ENCODE results near the gene STIMATE. TPM values are rescaled to one million over a fixed set of nuclear protein-coding genes. Genes with fewer than 3 reads are reported as not detected.

The STIMATE gene
- total RNA-seq, 2 experiments from 2014 or later, result 18.1 to 19.0 TPM

- Histone ChIP-seq H3K79me2 (ENCODE audit: insufficient read depth, low read depth, low read length) (no peaks in the 10 kb centered on the region), H3K4me1 (ENCODE audit: insufficient read depth, low read length, poor library complexity, severe bottlenecking) (no peaks in the 10 kb centered on the region), H3K36me3 (ENCODE audit: insufficient read depth, low read length) (no peaks in the 10 kb centered on the region), H3K9me2 (ENCODE audit: insufficient read depth, low read length) (no peaks in the 10 kb centered on the region), H3K4me3 (ENCODE audit: low read depth, low read length, poor library complexity, severe bottlenecking) (no peak overlapping the region), H3K9me3 (ENCODE audit: low read length) (no peaks in the 10 kb centered on the region), H4K20me1 (ENCODE audit: insufficient read depth, low read length) (no peaks in the 10 kb centered on the region), H2AFZ (ENCODE audit: low read length) (no peak overlapping the region), H3K4me2 (ENCODE audit: low read length) (no peak overlapping the region), H3K27ac (ENCODE audit: low read depth, low read length, poor library complexity, severe bottlenecking) (no peak overlapping the region)
- CTCF ChIA-PET (ENCODE audit: unreplicated experiment), result no interaction called here
- POLR2A ChIA-PET, result interaction anchor here (0.6 kb wide), 1 partner anchor 185 kb away, joined by 5 read pairs; no protein-coding TSS in a partner anchor
- TF ChIP-seq CTCF (conservative IDR thresholded peaks at IDR 0.05; ENCODE audit: low read length), result no peak
- TF ChIP-seq EZH2phosphoT487 (IDR thresholded peaks at IDR 0.05; ENCODE audit: borderline replicate concordance, low read depth, low read length), result no peak
- DNase-seq (ENCODE audit: low spot score), result no peak
- no TSS peak for BruUV-seq (replicated peaks)
- intact Hi-C loops (cut with micrococcal nuclease; ENCODE audit: unreplicated experiment), result no loop called here
Measured at GRCh38 chr3:52789746-52790040, 107.7 kb downstream of the STIMATE start.

GRCh38 chr3:52788890-52789745, 108.2 kb downstream of the STIMATE start:
- Histone ChIP-seq H3K9me3 (ENCODE audit: low read length) (no peaks in the 10 kb centered on the region), H2AFZ (ENCODE audit: low read length) (no peak overlapping the region), H3K36me3 (ENCODE audit: insufficient read depth, low read length) (no peaks in the 10 kb centered on the region), H3K4me2 (ENCODE audit: low read length) (no peak overlapping the region), H3K27ac (ENCODE audit: low read depth, low read length, poor library complexity, severe bottlenecking) (no peak overlapping the region), H3K9me2 (ENCODE audit: insufficient read depth, low read length) (no peaks in the 10 kb centered on the region), H3K4me3 (ENCODE audit: low read depth, low read length, poor library complexity, severe bottlenecking) (no peak overlapping the region), H3K79me2 (ENCODE audit: insufficient read depth, low read depth, low read length) (no peaks in the 10 kb centered on the region), H3K4me1 (ENCODE audit: insufficient read depth, low read length, poor library complexity, severe bottlenecking) (no peaks in the 10 kb centered on the region), H4K20me1 (ENCODE audit: insufficient read depth, low read length) (no peaks in the 10 kb centered on the region)
- intact Hi-C loops (cut with micrococcal nuclease; ENCODE audit: unreplicated experiment), result no loop called here
- TF ChIP-seq CTCF (conservative IDR thresholded peaks at IDR 0.05; ENCODE audit: low read length), result no peak
- BruUV-seq (replicated peaks), result no TSS peak
- CTCF ChIA-PET (ENCODE audit: unreplicated experiment), result interaction anchor here (0.6 kb wide), 1 partner anchor 124 kb away, joined by 5 read pairs; no protein-coding TSS in a partner anchor
- DNase-seq (ENCODE audit: low spot score), result no peak
- POLR2A ChIA-PET, result interaction anchor here (0.6 kb wide), 1 partner anchor 1537 kb away, joined by 3 read pairs; no protein-coding TSS in a partner anchor

Measured in OCI-LY7 (cell line).